ENCODE measurements around the gene U2AF1L4.

DNA sequence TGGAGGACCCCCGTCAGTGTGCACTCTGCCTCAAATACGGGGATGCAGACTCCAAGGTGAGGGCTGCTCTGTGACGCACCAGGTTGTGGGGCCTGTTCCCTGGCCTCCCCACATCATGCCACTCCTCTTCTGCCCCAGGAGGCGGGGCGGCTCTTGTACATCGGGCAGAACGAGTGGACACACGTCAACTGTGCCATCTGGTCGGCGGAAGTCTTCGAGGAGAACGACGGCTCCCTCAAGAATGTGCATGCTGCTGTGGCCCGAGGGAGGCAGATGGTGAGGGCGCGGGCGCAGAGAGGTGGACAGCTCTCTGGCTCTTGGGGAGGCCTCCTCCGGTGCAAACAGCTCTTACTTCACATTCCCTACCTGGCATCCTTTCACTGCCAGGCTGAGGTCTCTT lies 16.2 kb downstream of the U2AF1L4 start:
- TF ChIP-seq, protein P1, sequence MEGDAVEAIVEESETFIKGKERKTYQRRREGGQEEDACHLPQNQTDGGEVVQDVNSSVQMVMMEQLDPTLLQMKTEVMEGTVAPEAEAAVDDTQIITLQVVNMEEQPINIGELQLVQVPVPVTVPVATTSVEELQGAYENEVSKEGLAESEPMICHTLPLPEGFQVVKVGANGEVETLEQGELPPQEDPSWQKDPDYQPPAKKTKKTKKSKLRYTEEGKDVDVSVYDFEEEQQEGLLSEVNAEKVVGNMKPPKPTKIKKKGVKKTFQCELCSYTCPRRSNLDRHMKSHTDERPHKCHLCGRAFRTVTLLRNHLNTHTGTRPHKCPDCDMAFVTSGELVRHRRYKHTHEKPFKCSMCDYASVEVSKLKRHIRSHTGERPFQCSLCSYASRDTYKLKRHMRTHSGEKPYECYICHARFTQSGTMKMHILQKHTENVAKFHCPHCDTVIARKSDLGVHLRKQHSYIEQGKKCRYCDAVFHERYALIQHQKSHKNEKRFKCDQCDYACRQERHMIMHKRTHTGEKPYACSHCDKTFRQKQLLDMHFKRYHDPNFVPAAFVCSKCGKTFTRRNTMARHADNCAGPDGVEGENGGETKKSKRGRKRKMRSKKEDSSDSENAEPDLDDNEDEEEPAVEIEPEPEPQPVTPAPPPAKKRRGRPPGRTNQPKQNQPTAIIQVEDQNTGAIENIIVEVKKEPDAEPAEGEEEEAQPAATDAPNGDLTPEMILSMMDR (IDR thresholded peaks at IDR 0.05; ENCODE audit: low read depth, low read length, poor library complexity, severe bottlenecking) = no peak
- TF ChIP-seq EZH2phosphoT487 (IDR thresholded peaks at IDR 0.05; ENCODE audit: borderline replicate concordance, low read length) = no peak
